Endothelial cell of umbilical vein (primary cell): ENCODE measurements around the gene RNF151. TPM values are rescaled to one million over a fixed set of nuclear protein-coding genes. Genes with fewer than 3 reads are reported as not detected.

ENCODE experiments used
- BruUV-seq: library from RNA; stranded (reverse); fragments of 400-500 nt; replicated peaks from 2 replicates; lab custom pipeline; 2021; lab: Mats Ljungman, UMichigan
- CTCF ChIA-PET: fragments of 300-600, 350-600 bp; sonication (Branson Sonifier 250); formaldehyde crosslinking; loops from one replicate; lab custom pipeline; 2021; ENCODE audit warnings: antibody characterized with exemption, inconsistent platforms; lab: Charles Lee
- POLR2A ChIA-PET: fragments of 300-600, 350-600 bp; sonication (Branson Sonifier 250); formaldehyde crosslinking; loops from one replicate; lab custom pipeline; 2021; ENCODE audit warnings: antibody characterized with exemption, inconsistent platforms; lab: Charles Lee
- DNase-seq: peaks from one replicate; pipeline ENCODE4 v3.0.0-alpha.2; 2011; ENCODE audit warnings: low read depth, low spot score
- FAIRE-seq: peaks from 2 replicates; lab custom pipeline; 2011; peaks lifted over from hg19 to GRCh38; lab: Jason Lieb, UNC
- H2AFZ ChIP-seq: 2 replicates; pipeline ENCODE4 v1.6.0; 2012; ENCODE audit warnings: low read depth, low read length, control low read depth, inconsistent platforms
- H3K27ac ChIP-seq: 2 replicates; pipeline ENCODE4 v1.5.1; 2011; ENCODE audit warnings: low read depth, mild to moderate bottlenecking, control low read depth, low read length, moderate library complexity; ENCODE audit not compliant: insufficient read depth
- H3K27me3 ChIP-seq, 2 experiments: 2 replicates each; pipeline versions ENCODE4 v1.6.0 to v1.6.1; 2011; ENCODE audit warnings: low read length in 2 of 2, mixed read lengths in 1 of 2; ENCODE audit not compliant: control insufficient read depth in 2 of 2, insufficient read depth in 2 of 2
- H3K36me3 ChIP-seq, 2 experiments: 2 replicates in 1 of 2; 3 replicates in 1 of 2; pipeline ENCODE4 v1.5.1; 2011; ENCODE audit warnings: low read length in 2 of 2, mild to moderate bottlenecking in 1 of 2, moderate library complexity in 1 of 2; ENCODE audit not compliant: control insufficient read depth in 2 of 2, insufficient read depth in 2 of 2; ENCODE audit errors: extremely low read depth in 1 of 2
- H3K4me1 ChIP-seq: 3 replicates; pipeline ENCODE4 v1.5.1; 2011; ENCODE audit warnings: mild to moderate bottlenecking, low read length; ENCODE audit not compliant: control insufficient read depth, insufficient read depth; ENCODE audit errors: extremely low read depth
- H3K4me2 ChIP-seq: 2 replicates; pipeline ENCODE4 v1.6.1; 2011; ENCODE audit warnings: low read length, control low read depth, mixed read lengths; ENCODE audit not compliant: insufficient read depth
- H3K4me3 ChIP-seq, 3 experiments: fragments of 200-600 bp in 1 of 3; sonication (generic), shearing (Covaris generic) in 1 of 3; replicated peaks in 1 of 3; 2 replicates each; pipeline ENCODE4 v1.5.1; 2011 to 2016; ENCODE audit warnings: control low read depth in 3 of 3, low read length in 3 of 3, mild to moderate bottlenecking in 2 of 3, inconsistent platforms in 1 of 3, low read depth in 1 of 3, moderate library complexity in 1 of 3; ENCODE audit not compliant: insufficient read depth in 1 of 3
- H3K79me2 ChIP-seq: 2 replicates; pipeline ENCODE4 v1.6.0; 2012; ENCODE audit warnings: low read length, inconsistent platforms; ENCODE audit not compliant: control insufficient read depth, insufficient read depth
- H3K9ac ChIP-seq: replicated peaks from 2 replicates; pipeline ENCODE3; 2011; ENCODE audit warnings: low read length, control low read depth; ENCODE audit not compliant: insufficient read depth; ENCODE audit errors: extremely low read depth
- H3K9me1 ChIP-seq: replicated peaks from 3 replicates; pipeline ENCODE4 v1.6.0; 2011; ENCODE audit warnings: mild to moderate bottlenecking, low read length; ENCODE audit not compliant: control insufficient read depth, insufficient read depth; ENCODE audit errors: extremely low read depth
- H3K9me3 ChIP-seq: replicated peaks from 2 replicates; pipeline ENCODE4 v1.5.1; 2012; ENCODE audit warnings: low read length, inconsistent platforms; ENCODE audit not compliant: control insufficient read depth, insufficient read depth
- H4K20me1 ChIP-seq: replicated peaks from 2 replicates; pipeline ENCODE3; 2011; ENCODE audit warnings: mild to moderate bottlenecking, low read length; ENCODE audit not compliant: control insufficient read depth, insufficient read depth; ENCODE audit errors: extremely low read depth
- EZH2 ChIP-seq: IDR thresholded peaks from 2 replicates; pipeline ENCODE4 v1.6.1; 2012; ENCODE audit warnings: borderline replicate concordance, low read depth, mild to moderate bottlenecking, moderate library complexity, low read length, inconsistent platforms; ENCODE audit not compliant: severe bottlenecking
- FOS ChIP-seq: IDR thresholded peaks from 2 replicates; pipeline ENCODE4 v1.6.1; 2011; ENCODE audit warnings: mild to moderate bottlenecking, low read length, moderate library complexity, borderline replicate concordance; ENCODE audit not compliant: insufficient read depth
- GATA2 ChIP-seq: IDR thresholded peaks from 2 replicates; pipeline ENCODE4 v1.7.0; 2011; ENCODE audit warnings: low read depth, mild to moderate bottlenecking, moderate library complexity, mixed read lengths, low read length; ENCODE audit not compliant: insufficient read length, insufficient read depth
- JUN ChIP-seq: IDR thresholded peaks from 2 replicates; pipeline ENCODE4 v1.6.1; 2011; ENCODE audit warnings: borderline replicate concordance, low read depth; ENCODE audit not compliant: insufficient read length, insufficient read depth
- MYC ChIP-seq: IDR thresholded peaks from one replicate; pipeline ENCODE4 v1.6.1; 2011; ENCODE audit warnings: mild to moderate bottlenecking, low read depth, low read length
- POLR2A ChIP-seq: IDR thresholded peaks from 2 replicates; pipeline ENCODE4 v1.6.1; 2012; ENCODE audit warnings: low read depth, mild to moderate bottlenecking, control low read depth, low read length
- POLR2AphosphoS5 ChIP-seq: IDR thresholded peaks from 2 replicates; pipeline ENCODE4 v1.6.1; 2012; ENCODE audit warnings: low read depth, mild to moderate bottlenecking, control low read depth, low read length, moderate library complexity; ENCODE audit not compliant: insufficient read depth
- dilution Hi-C: fragments of 300-500 bp; cut with MboI; formaldehyde crosslinking; loops from one replicate; pipeline ENCODE4 v1.15.0; 2019; ENCODE audit warnings: low sequenced_read_pairs; ENCODE audit not compliant: extremely low pct_ligation_motif_present
- intact Hi-C: fragments of 100-400 bp; cut with micrococcal nuclease; formaldehyde crosslinking; loops from one replicate; pipeline ENCODE4 v1.10.0; 2022
- polyA plus RNA-seq, 4 experiments: library from polyadenylated mRNA; depleted of rRNA in 3 of 4; stranded (reverse) in 3 of 4; unstranded in 1 of 4; fragments of >200 nt; gene quantifications; 2 replicates each; pipeline versions ENCODE4 v1.2.1 to v1.2.3, GENCODE V29; 2011 to 2012; ENCODE audit warnings: missing spikeins in 1 of 4
- total RNA-seq: library from RNA; stranded (reverse); gene quantifications from 2 replicates; pipeline ENCODE4 v1.2.3, GENCODE V29; 2021
- TF ChIP-seq, protein P1 (sequence below), 2 donors: IDR thresholded peaks; 1 replicate in 1 of 2; 2 replicates in 1 of 2; pipeline ENCODE4 v1.5.1; 2011; ENCODE audit warnings: low read length in 2 of 2, mild to moderate bottlenecking in 2 of 2, moderate library complexity in 2 of 2, control low read depth in 1 of 2, inconsistent platforms in 1 of 2, low read depth in 1 of 2; ENCODE audit not compliant: insufficient read depth in 1 of 2; ENCODE audit errors: extremely low read depth in 1 of 2
- TF ChIP-seq, protein P2 (sequence below): IDR thresholded peaks from 2 replicates; pipeline ENCODE4 v1.6.1; 2011; ENCODE audit not compliant: insufficient read depth, insufficient read length

Gene RNF151
- total and polyA plus RNA-seq, 2 donors (not counting 3 experiments of a cell fraction or from before 2014, with no cell fraction given) = not detected

GRCh38 chr16:1968146-1968953, 1.7 kb downstream of the RNF151 start:
- FAIRE-seq (no peak), DNase-seq (no peak)
- no peaks in the 10 kb centered on the region for H4K20me1 ChIP-seq
- BruUV-seq = no TSS peak
- H3K79me2 ChIP-seq = peaks cover 36% of the 10 kb centered on the region
- CTCF ChIA-PET = no interaction called here
- H3K4me1 ChIP-seq = peaks cover 18% of the 10 kb centered on the region
- no peak overlapping the region for H3K4me2 ChIP-seq
- dilution Hi-C loops (no loop called here), intact Hi-C loops (no loop called here)
- H3K9me3 ChIP-seq = no peaks in the 10 kb centered on the region
- no peak overlapping the region for H3K4me3 ChIP-seq
- H3K9me1 ChIP-seq = no peaks in the 10 kb centered on the region
- H2AFZ ChIP-seq = no peak overlapping the region
- no peak overlapping the region for H3K27ac ChIP-seq
- no peak for TF ChIP-seq POLR2A
- no peak for TF ChIP-seq GATA2
- TF ChIP-seq, protein P1, sequence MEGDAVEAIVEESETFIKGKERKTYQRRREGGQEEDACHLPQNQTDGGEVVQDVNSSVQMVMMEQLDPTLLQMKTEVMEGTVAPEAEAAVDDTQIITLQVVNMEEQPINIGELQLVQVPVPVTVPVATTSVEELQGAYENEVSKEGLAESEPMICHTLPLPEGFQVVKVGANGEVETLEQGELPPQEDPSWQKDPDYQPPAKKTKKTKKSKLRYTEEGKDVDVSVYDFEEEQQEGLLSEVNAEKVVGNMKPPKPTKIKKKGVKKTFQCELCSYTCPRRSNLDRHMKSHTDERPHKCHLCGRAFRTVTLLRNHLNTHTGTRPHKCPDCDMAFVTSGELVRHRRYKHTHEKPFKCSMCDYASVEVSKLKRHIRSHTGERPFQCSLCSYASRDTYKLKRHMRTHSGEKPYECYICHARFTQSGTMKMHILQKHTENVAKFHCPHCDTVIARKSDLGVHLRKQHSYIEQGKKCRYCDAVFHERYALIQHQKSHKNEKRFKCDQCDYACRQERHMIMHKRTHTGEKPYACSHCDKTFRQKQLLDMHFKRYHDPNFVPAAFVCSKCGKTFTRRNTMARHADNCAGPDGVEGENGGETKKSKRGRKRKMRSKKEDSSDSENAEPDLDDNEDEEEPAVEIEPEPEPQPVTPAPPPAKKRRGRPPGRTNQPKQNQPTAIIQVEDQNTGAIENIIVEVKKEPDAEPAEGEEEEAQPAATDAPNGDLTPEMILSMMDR (IDR thresholded peaks at IDR 0.05; ENCODE audit: extremely low read depth in 1 of 2, insufficient read depth in 1 of 2, low read depth in 1 of 2, low read length in 2 of 2) = no peak
- TF ChIP-seq EZH2 = no peak
- TF ChIP-seq JUN = no peak
- TF ChIP-seq, protein P2, sequence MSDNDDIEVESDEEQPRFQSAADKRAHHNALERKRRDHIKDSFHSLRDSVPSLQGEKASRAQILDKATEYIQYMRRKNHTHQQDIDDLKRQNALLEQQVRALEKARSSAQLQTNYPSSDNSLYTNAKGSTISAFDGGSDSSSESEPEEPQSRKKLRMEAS = no peak
- TF ChIP-seq POLR2AphosphoS5 = no peak
- no peak for TF ChIP-seq FOS
- no peak for TF ChIP-seq MYC
- H3K27me3 ChIP-seq = no peaks in the 10 kb centered on the region
- H3K36me3 ChIP-seq = peaks cover 0 to 3% of the 10 kb centered on the region in 2 experiments
- H3K9ac ChIP-seq = no peak overlapping the region
- POLR2A ChIA-PET = no interaction called here
